GM12801 (cell line): Measurements from ENCODE around the gene PTPN14.

Source experiments
- TF ChIP-seq, protein P1 (sequence below): IDR thresholded peaks from one replicate; pipeline ENCODE4 v1.5.1; 2011; ENCODE audit warnings: control low read depth; ENCODE audit not compliant: insufficient read length; ENCODE audit errors: extremely low read depth

PTPN14 gene

GRCh38 chr1:214476229-214476985, 75.0 kb downstream of the PTPN14 start:
- TF ChIP-seq, protein P1, sequence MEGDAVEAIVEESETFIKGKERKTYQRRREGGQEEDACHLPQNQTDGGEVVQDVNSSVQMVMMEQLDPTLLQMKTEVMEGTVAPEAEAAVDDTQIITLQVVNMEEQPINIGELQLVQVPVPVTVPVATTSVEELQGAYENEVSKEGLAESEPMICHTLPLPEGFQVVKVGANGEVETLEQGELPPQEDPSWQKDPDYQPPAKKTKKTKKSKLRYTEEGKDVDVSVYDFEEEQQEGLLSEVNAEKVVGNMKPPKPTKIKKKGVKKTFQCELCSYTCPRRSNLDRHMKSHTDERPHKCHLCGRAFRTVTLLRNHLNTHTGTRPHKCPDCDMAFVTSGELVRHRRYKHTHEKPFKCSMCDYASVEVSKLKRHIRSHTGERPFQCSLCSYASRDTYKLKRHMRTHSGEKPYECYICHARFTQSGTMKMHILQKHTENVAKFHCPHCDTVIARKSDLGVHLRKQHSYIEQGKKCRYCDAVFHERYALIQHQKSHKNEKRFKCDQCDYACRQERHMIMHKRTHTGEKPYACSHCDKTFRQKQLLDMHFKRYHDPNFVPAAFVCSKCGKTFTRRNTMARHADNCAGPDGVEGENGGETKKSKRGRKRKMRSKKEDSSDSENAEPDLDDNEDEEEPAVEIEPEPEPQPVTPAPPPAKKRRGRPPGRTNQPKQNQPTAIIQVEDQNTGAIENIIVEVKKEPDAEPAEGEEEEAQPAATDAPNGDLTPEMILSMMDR, result no peak

GRCh38 chr1:214475746-214476145, 75.7 kb downstream of the PTPN14 start:
- TF ChIP-seq, protein P1, result no peak

DNA sequence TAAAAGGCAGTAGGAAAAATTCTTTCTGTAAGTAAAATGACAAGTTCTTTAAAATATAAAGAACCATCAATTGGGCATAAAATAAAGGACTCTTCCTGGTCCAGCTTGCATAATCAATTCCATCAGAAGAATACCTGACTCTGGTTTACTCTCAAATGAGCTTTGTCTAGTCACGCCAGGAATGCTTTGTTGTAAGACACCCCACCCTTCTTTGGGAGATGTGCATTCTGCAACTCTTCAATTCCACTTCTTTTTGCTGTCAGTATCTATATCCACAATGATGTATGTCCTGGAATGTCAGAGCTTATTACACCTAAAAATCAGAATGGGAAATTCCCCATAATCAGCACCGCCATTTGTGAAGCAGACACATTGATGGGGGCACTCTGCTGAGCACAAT, 76.1 kb downstream of the PTPN14 start:
- TF ChIP-seq, protein P1, result no peak

- TF ChIP-seq, protein P1, result no peak
Observed at GRCh38 chr1:214474467-214474866, 76.9 kb downstream of the PTPN14 start.

DNA sequence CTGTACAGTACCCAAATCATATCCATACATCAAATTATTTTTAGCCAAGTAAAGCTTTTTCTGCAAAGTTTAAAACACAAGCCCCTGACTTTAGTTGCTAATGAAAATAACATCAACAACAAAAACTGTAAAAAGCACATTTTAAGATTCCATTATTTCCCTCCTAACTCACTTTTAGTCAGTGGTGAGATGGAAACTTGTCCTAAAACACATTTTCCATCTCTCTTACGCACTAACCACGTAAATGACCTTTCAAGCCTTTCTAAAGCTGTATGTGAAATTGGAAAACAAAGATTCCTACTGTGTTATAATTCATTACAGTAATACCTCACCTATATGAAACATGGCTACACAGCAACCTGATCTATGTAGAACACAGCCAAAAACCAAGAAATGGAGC, 77.5 kb downstream of the PTPN14 start:
- TF ChIP-seq, protein P1, result no peak

GRCh38 chr1:214473387-214473786, 78.0 kb downstream of the PTPN14 start:
- TF ChIP-seq, protein P1, result no peak

DNA sequence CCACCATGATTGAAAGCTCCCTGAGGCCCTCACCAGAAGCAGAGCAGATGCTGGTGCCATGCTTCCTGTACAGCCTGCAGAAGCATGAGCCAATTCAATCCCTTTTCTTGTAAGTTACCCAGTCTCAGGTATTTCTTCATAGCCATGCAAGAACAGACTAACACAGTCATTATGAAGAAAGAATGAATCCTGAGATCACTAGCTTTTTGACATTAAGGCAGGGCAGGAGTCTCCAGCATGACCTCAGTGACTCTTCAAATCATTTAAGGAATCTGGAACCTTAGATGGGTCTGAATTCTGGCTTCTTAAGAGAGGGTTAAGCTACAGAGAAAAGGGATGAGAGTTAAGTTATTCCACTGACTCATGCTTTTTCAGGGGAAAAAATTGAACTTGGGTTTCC, 79.0 kb downstream of the PTPN14 start:
- TF ChIP-seq, protein P1, result no peak
